DMS 273 (cell line): ENCODE data around the gene SLC2A11.
"Not testable (repeated sequence)": the region's sequence is repeated elsewhere in the genome, so short reads cannot be mapped to it uniquely, and the experiment has no call there.

ENCODE experiments used
- DNase-seq: peaks from one replicate; lab custom pipeline; 2025; ENCODE audit not compliant: unreplicated experiment; lab: John Stamatoyannopoulos, UW

SLC2A11 gene

DNA sequence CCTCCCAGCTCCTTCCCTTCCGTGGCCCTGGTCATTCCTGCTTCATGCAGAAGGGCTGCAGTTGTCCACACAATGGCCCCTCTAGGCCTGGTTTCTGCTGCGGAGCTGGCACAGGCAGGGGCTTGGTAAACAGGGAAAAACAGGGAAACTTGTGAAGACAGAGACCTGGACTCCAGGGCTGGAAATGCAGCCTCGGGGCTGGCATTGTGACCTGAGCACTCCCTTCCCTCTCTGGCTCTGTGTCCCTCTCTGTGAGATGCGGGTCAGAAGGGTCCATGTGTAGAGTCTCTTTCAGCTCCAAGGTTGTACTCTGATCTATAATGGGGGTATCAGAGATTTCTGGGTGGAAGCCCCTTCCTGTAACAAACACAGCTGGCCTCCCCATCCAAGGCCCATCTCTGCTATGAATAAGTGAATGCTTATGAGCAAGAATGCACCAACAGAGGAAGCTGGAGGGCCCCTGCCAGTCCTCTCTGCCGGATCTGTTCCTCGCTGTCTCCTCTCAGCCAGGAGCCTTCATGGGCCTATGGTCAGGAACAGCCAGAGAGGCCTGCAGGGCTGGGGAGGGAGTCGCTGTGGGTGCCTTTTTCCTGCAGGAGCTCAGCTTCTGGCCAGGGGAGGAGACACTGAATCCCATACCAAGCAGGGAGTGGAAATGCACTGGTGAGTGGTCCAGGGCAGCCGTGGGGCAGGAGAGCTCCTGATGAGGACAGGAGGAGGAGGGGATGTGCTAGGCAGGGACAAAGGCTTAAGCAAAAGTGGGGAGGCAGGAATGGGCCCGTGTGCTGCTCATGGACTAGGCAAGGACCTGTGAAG is 12.2 kb upstream of the SLC2A11 start:
- DNase-seq: no peak

GRCh38 chr22:23846081-23846469 is 11.6 kb upstream of the SLC2A11 start:
- no peak for DNase-seq

DNA sequence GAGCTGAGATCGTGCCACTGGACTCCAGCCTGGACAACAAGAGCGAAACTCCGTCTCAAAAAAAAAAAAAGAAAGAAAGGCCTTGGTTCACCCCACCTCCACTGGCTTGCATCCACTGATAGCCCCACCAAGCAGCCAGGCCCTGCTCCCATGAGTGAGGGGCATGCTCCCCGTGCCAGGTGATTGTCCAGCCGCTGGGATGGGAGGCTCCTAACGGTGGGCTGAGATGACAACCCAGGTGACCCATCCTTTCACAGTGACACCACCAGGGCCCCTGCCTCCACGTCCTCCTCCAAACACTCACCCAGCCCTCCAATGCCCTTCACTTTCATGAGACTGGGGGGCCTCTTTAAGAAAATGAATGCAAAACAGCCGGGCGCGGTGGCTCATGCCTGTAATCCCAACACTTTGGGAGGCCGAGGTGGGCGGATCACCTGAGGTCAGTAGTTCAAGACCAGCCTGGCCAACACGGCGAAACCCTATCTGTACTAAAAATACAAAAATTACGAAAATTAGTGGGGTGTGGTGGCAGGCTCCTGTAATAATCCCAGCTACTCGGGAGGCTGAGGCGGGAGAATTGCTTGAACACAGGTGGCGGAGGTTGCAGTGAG is 10.3 kb upstream of the SLC2A11 start:
- no peak for DNase-seq

DNA sequence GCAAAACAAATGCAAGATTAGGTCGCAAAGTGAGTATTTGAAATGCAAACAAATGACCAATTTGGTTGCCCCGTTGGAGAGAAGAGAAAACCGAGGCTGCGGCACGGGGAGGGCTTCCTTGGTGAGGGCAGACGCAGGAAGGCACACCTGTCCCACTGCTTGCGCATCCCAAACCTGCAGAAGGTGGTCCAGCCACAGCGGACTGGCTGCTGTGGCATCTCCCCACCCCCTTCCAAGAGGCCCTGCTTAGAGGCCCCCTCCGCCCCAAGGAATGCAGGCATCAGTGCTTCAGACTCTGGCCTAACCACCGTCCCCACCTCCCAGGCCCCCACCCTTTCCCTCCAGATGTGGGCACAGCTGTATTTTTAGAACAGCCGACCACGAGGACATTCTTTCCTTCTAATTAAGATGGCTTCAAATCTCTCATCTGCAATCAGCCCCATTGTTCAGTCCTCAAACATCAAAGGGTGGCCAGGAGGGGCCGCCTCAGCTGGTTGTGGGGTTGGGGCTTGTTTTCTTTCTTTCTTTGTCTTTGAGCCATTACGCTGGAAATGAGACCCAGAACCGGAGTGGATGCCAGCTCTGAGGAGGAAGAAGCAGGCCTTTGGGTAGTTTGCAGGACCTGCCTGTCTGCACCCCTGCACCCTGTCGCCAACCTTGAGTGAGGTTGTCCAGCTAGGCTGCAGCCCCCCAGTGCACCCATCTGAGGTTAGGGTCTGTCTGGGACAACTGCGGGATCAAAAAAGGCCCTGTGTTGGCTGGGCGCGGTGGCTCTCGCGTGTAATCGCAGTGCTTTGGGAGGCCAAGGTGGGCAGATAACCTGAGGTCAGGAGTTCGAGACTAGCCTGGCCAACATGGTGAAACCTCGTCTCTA is 9.4 kb upstream of the SLC2A11 start:
- DNase-seq: no peak

DNA sequence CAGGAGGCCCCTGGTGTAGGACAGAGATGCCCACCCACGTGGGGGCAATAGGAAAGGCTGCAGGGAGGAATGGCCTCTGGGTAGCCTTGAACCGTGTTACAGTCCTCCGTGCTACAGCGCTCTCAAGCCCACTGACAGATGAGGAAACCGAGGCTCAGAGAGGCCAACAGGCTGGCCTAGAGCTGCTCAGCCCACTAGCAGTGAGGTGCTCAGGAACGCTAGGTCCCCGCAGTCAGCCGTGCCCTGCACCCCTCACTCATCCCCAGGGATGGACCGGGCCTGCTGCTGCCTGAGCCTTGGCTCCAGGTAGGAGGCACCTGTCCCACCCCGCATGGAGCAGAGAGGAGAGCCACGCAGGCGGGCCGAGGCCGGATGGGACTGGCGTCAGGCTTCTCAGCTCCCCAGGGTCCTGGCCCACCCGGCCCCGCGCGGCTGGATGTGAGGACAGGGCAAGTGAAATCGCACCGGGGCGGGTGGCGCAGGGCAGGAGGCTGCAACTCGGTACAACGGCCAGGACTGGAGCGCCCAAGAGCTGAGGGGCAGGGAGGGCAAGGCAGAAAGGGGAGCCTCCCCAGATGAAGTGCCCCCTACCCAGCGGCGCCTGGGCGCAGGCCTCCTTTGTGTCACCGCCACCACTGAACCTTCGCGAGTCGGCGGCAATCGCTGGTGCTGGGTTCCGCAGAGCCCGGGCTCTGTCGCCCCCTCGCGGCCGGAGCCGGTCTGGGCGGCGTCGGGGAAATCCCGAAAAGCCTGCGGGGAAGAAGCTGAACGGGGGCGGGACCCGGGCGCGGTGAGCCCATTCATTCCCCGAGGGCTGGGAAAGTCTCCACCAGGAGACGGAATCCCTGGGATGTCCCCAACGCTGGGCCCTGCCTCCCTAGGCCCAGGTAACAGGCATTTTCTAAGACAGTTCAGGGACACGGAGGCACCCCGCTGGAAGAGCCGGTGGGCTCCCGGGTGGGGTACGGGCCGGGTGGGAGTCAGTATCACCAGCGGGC is 8.4 kb upstream of the SLC2A11 start:
- DNase-seq: peak; percentile 87

GRCh38 chr22:23850136-23850611 is 7.5 kb upstream of the SLC2A11 start:
- DNase-seq: no peak

GRCh38 chr22:23856721-23857605 is 712 bp upstream of the SLC2A11 start:
- no peak for DNase-seq

DNA sequence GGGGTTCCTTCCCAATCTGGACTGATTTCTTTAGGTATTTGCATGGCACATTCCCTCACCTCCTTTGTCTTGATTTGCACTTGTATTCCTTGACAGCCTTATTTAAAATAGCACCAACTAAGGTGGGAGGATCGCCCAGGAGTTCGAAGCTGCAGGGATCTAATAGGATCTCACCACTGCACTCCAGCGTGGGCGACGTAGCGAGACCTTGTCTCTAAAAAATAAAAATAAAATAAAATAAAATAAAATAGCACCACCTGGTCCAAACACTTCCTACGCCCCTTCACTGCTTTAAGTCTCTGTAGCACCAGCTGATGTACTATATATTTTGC is 775 bp downstream of the SLC2A11 start:
- no peak for DNase-seq

DNA sequence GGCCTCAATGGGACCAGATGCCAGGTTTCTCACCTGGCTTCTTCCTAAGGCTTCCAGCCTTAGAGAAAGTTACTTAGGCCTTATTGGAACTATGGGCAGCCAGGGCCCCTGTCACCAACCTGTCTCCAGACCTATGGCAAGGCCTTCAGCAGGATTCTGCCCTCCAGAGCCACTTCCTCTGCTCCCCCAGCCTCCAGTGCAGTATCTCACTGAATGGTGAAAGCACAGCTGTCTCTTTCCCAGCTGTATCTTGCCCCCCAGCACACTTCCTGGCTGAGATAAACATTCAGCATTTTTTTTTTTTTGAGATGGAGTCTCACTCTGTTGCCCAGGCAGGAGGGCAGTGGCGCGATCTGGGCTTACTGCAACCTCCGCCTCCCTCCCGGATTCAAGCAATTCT is 1.5 kb downstream of the SLC2A11 start:
- no peak for DNase-seq

DNA sequence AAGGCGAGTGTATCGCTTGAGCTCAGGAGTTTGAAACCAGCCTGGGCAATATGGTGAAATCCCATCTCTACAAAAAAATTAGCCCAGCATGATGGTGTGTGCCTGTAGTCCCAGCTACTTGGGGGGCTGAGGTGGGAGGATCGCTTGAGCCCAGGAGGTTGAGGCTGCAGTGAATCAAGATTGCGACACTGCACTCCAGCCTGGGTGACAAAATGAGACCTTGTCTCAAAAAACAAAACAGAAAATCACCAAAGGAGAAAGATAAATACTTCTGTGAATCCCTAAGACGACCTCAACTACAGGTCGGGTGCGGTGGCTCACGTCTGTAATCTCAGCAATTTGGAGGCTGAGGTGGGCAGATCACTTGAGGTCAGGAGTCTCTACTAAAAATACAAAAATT is 2.5 kb downstream of the SLC2A11 start:
- not testable (repeated sequence) for DNase-seq

GRCh38 chr22:23862103-23862502 is 4.4 kb downstream of the SLC2A11 start:
- DNase-seq: peak; percentile 63

DNA sequence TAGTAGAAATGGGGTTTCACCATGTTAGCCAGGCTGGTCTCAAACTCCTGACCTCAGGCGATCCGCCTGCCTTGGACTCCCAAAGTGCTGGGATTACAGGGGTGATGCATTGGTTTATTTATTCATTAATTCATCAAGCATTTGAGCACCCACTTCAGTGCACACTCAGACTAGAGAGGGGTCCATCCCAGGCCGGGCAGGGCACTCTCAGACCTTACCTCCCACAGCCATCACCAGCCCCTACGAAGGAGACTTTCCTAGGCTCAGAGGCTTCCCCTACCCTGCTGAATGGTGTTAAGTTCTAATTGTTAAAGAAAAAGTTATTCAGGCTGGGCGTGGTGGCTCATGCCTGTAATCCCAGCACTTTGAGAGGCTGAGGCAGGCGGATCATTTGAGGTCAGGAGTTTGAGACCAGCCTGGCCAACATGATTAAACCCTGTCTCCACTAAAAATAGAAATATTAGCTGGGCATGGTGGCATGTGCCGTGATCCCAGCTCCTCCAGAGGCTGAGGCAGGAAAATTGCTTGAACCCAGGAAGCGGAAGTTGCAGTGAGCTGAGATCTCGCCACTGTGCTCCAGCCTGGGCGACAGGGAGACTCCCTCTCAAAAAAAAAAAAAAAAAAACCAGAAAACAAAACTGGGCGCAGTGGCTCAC is 7.0 kb downstream of the SLC2A11 start:
- not testable (repeated sequence) for DNase-seq

DNA sequence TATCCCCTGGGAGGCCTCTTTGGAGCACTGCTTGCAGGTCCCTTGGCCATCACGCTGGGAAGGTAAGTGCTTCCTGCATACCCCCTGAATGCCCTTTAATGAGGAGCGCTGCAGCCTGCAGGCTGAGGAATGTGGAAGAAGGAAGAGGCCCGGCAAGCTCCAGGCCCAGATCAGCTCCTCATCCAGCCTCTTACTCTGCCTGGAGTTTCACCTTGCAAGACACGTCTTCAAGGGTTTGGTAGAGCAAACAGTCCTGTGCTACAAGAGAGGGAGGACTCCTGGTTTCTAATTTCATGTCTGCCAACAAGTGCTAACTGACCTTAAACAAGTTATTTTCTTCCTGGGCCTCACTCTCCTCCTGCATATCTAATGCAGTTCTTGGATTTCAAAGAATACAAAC is 10.9 kb downstream of the SLC2A11 start:
- no peak for DNase-seq

DNA sequence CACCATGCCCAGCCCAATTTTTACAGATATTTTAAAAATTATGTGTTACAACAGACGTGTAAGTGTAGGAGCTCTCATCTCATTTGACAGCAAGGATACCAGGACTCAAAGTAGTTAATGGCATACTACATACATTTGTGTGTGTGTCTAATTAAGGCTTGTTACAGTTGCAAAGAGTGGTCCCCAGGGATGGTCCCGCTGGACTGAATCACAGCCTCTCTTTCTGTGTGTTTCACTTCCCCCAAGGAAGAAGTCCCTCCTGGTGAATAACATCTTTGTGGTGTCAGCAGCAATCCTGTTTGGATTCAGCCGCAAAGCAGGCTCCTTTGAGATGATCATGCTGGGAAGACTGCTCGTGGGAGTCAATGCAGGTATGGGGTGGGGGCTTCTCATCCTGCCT is 17.2 kb downstream of the SLC2A11 start:
- DNase-seq: no peak

DNA sequence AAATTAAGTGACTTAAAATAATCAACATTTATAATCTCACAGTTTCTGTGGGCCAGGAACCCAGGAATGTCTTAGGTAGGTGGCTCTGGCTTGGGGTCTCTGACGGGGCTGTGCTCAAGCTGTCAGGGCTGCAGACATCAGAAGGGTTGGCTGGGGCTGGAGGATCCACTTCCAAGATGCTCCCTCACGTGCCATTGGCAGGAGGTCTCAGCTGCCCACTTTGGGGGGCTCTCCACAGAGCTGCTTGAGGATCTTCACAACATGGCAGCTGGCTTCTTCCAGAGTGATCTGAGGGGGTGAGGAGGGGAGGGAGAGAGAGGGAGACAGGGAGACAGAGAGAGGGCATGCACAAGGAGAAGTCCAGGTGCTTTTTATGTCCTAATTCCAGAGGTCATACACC is 18.1 kb downstream of the SLC2A11 start:
- DNase-seq: no peak

- no peak for DNase-seq
Measured at GRCh38 chr22:23877566-23877965, 19.9 kb downstream of the SLC2A11 start.

DNA sequence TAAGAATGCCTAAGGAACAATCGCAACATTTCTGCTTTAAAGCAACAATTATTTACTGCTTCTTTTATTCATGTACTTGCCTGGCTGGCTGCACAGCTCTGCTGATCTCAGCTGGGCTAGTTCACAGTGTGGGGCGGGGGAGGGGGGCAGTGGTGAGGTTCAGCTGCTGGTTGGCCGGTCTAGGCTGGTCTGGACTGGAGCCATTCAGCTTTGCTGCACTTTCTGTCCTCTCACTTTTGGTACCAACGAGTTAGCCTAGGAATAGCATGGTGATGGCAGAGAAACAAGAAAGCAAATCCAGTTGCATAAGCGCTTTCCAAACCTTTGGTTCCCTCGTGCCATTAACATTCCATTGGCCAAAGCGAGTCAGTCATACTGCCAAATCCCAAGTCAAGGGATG is 20.5 kb downstream of the SLC2A11 start:
- no peak for DNase-seq

GRCh38 chr22:23882370-23882769 is 24.7 kb downstream of the SLC2A11 start:
- no peak for DNase-seq

DNA sequence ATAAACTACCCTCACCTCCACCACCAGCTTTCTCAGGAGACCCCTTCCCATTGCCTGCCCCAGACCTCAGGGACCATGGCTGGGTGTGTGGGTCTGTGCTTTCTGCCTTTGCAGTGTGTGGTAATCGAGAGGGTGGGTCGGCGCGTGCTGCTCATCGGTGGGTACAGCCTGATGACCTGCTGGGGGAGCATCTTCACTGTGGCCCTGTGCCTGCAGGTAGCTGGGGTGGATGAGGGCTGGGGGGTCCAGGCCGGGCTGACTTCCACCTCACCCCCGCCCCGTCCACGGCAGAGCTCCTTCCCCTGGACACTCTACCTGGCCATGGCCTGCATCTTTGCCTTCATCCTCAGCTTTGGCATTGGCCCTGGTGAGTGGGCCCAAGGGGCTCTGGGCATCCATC is 26.0 kb downstream of the SLC2A11 start:
- DNase-seq: no peak
